GM18498 (cell line): ENCODE results near the gene TXNL4B.
A peak's percentile ranks its signal among the peaks of the same experiment; 100 is the strongest.

Experiments used
- ATAC-seq: cut with Tn5 transposase; IDR thresholded peaks from one replicate; pipeline ENCODE4 v1.9.1; 2021; ENCODE audit warnings: mild to moderate bottlenecking, moderate library complexity; ENCODE audit not compliant: unreplicated experiment

TXNL4B gene

DNA sequence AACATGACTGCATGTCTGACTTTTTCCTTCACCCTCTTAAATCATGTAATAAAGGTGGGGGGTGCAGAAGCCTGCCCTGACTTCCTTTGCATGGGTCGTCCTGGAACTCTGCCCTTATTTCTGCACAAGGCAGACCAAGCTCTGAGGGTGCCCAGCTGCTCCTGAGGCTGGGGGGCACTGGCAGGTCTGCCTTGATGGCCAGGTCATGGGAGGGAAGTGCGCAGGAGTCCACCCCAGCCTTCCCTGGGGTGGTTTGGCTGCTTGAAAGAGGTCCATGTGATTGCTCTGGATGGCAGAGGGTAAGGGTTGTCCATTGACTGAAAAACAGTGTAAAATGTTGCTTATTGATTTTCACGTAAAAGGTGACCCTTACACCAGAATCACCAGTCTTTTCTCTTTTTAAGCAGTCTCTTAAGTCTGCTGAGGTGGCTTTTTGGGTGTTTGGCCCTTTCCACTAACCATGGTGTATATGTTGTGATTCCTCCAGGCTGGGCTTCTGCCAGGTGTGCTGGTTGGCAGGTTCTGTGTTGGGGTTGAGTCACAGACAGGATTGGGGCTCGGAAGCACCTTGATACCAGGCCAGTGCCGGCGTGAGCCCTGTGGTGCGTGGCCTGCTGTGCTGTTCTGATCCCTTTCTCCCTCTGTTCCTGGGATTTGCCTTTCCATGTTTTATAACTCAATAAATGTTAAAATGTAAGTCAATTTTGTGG is 19.6 kb upstream of the TXNL4B start:
- no peak for ATAC-seq

GRCh38 chr16:72112452-72112792 is 19.0 kb upstream of the TXNL4B start:
- ATAC-seq, result no peak

DNA sequence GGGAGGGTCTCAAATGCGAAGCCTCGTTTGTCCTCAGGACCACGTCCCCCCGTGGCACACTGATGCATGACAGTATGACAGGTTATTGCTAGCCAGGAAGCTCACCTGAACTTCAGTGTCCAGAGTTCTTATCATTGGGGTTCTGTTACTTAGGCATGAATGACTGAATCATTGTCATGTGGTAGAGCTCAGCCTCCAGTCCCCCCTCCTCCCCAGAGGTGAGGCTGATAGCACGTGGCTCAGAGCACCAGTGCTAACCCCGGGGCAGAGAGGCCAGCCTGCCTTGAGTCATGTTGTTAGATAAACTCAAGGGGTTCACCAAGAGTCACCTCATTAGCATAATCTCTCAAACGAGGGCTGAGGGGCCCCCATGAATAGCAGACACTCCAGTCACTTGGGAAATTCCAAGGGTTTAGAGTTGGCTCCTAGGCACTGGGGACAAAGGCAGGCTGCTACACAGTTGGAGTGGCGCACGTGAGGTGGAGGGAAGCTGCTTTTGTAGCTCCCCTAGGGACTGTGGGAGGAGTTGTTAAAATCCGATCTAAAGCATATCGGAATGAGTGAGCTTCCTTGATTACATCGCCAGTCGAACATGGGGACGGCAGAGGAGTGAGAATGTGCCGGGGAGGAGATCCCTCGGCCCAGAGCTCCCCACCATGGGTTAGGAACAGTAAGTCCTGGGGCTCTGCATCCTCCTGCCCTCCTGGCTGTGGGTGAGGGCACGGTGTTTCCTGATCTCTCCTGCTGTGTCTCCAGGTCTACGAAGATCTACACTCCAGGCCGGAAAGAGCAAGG is 18.4 kb upstream of the TXNL4B start:
- ATAC-seq, result no peak

DNA sequence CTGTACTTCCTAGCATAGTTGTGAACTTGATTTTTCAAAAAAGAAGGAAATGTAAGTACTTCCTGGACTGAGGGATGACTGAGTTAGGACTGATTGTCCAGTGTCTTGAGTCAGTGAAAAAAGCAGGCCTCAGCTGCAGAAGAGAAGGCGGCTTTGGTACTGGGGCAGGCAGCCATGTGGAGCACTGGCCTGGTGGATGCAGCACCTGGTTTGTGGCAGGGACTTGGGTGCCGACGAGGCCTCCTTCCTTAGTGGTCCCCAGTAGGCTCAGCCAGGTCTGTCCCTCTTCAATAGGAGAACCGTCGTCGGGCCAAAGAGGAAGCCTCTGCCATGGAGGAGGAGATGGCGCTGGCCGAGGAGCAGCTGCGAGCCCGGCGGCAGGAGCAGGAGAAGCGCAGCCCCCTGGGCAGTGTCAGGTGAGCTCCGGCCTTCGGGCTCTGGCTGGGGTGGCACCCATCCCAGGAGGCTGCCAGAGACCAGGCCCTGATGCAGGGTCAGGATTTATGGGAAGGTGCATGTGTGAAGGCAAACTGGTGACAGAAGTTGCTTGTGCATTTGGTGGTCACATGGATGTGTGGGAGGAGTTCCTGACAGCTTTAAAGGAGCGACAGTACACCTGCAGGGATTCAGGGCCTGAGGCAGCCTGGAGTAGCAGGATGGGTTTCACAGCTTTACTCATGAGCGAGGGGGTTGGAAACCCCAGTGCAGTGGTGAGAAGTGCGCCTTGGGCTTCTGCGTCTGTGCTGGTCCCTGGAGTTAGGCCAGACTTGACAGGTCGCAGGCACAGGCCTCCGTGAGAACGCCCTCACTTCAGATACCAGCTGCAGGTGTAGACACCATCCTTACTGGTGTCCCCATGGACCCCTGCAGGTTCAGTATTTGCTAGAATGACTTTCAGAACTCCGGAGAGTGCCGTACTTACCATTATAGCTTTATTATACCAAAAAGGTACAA is 17.5 kb upstream of the TXNL4B start:
- ATAC-seq, result no peak

DNA sequence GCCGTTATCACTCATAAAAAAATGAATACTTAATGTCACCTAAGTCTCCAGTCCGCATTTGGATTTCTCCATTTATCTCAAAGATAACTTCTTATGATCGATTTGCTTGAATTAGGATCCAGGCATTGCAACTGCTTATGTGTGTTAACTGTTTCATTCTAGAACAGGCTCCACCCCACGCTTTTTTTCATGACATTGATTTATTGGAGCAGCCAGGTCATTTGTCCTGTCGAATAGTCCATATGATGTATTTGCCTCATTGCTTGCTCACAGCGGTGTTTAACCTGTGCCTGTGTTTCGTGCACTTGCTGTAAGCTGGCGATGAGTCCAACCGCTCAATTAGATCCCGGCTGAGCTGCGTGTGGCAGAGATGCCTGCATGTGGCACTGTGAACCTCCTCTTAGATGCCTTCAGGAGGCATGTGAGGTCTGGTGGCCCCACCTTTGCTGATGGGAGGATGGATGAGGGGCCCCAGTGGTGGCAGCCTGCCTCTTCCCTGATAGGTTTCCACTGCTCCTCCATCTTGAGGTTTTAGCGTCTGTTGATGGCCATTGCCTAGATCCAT is 16.6 kb upstream of the TXNL4B start:
- ATAC-seq, result no peak

- no peak for ATAC-seq
These were observed 15.9 kb upstream of the TXNL4B start for GRCh38 chr16:72109300-72109699.

DNA sequence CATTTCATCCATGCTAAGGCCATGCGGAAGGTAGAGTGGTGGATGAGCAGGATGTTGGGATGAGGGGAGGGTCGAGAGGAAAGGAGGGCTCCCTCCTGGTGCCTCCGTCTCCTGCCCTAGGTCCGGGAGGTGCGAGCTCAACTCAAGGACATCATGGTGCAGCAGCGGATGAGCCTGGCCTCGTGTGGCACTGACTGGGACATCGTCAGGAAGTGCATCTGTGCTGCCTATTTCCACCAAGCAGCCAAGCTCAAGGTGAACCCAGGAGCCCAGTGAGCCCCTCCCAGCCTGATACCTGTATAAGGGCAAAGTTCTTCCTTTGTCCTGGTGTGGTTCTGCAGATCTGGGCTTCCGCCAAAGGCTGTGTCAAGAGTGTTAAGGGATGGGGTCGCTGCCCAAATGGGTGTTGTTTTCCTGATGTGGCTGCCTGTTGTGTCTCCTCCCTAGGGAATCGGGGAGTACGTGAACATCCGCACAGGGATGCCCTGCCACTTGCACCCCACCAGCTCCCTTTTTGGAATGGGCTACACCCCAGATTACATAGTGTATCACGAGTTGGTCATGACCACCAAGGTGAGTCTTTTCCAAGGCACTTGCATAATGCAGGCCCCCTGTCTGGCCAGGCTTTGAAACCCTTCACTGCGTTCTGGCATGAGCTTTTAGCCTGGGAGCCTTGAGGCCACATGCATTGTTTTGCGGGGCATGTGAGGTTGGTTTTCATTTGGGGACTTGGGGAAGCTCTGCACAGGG is 15.1 kb upstream of the TXNL4B start:
- ATAC-seq, result no peak

GRCh38 chr16:72107371-72107770 is 14.0 kb upstream of the TXNL4B start:
- no peak for ATAC-seq

GRCh38 chr16:72105978-72106377 is 12.6 kb upstream of the TXNL4B start:
- ATAC-seq, result no peak

GRCh38 chr16:72104905-72105304 is 11.5 kb upstream of the TXNL4B start:
- no peak for ATAC-seq

DNA sequence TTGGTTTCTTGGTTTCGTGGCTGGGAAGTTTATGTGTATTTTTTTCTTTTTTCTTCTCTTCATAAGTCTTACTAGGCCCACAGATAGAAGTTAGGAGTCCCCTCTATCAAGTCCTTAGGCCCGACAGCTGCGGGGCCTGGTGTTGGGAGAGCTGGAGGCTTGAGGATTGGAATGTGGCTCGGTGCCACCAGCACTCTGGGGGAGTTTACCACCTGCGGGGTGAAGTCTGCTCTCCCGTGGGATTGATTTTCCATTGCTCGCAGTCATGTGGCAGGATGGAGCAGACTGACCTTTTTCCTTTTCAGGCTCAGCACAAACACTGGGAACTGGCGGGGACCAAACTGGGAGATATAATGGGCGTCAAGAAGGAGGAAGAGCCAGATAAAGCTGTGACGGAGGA is 7.8 kb upstream of the TXNL4B start:
- ATAC-seq, result no peak

DNA sequence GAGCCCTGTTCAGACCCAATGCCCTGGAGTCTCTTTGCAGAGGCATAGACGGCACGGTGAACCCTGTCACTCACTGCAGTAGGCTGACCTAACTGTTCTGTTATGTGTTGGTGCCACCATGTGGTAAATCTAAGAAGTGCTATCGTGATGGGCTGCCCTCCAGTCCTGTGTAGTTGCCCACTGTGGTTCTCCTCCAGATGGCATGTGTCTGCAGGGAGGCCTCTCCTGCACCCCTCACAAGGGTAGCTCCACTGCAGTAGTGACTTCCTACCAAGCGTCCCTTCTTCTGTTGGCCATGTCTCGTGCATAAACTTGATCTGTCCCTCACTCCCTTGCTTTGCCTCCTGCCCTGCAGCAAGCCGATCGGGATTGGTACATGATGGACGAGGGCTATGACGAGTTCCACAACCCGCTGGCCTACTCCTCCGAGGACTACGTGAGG is 6.0 kb upstream of the TXNL4B start:
- ATAC-seq, result peak; percentile 70

- ATAC-seq, result no peak
These were observed 5.5 kb upstream of the TXNL4B start for GRCh38 chr16:72098936-72099335.

GRCh38 chr16:72094266-72094610 is 818 bp upstream of the TXNL4B start:
- no peak for ATAC-seq

GRCh38 chr16:72092832-72093447 is 480 bp downstream of the TXNL4B start:
- ATAC-seq, result peak; percentile 39

DNA sequence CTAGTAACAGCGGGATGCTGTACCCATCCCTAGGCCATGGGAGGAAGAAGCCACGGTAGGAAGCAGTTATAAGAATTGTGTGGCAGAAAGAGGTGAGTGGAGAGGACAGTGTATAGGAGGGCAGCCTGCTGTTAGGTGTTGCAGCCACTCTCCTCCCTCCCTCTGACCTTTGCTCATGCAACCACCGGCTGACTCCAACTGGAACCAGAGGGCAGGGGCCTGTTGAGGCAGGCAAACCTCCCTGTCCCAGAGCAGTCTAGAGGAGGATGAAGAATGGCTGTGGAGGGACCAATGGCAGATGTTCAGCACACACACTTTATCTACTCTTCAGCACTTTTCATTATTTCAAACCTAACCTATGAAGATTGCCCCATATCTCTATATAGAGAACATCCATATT is 2.2 kb downstream of the TXNL4B start:
- no peak for ATAC-seq

- no peak for ATAC-seq
These were observed 8.4 kb downstream of the TXNL4B start for GRCh38 chr16:72085002-72085401.

DNA sequence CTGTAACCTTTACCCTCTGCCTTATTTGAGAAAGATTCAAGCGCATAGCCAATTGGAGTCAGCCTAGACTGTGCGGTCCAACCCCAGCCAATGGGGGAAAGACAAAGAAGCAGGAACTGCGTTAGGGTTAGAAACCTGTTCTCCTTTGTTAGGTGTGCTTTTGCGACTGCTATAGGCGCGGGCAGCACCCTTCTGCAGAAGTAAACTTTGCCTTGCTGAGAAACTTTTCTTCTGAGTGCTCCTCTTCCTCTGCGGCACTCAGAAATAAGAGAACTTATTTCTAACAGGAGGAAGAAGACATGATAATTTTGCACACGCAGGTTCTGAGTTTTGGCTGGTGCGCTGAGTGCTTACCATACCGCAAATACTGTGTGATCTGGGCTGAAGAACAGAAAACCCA is 9.0 kb downstream of the TXNL4B start:
- ATAC-seq, result no peak

- no peak for ATAC-seq
These were observed 9.5 kb downstream of the TXNL4B start for GRCh38 chr16:72083778-72084404.
